D721Med (cell line): ENCODE results near the gene HS6ST3.
A peak's percentile ranks its signal among the peaks of the same experiment; 100 is the strongest.

Experiments
- DNase-seq: peaks from one replicate; pipeline ENCODE4 v3.0.0; 2011; ENCODE audit warnings: low spot score; ENCODE audit not compliant: insufficient read length
- FAIRE-seq: peaks from 2 replicates; lab custom pipeline; 2011; peaks lifted over from hg19 to GRCh38; lab: Jason Lieb, UNC
- CTCF ChIP-seq: IDR thresholded peaks from 2 replicates; pipeline ENCODE4 v1.5.1; 2012; ENCODE audit warnings: mild to moderate bottlenecking, control low read depth; ENCODE audit not compliant: insufficient read depth; ENCODE audit errors: missing control alignments

The HS6ST3 gene

GRCh38 chr13:96391606-96392005 is 301.7 kb downstream of the HS6ST3 start:
- DNase-seq (no peak), FAIRE-seq (no peak)
- TF ChIP-seq CTCF: no peak

- no peak for TF ChIP-seq CTCF
- no peak for DNase-seq
- no peak for FAIRE-seq
These were observed 307.9 kb downstream of the HS6ST3 start for GRCh38 chr13:96397807-96398206.

GRCh38 chr13:96398486-96398885 is 308.6 kb downstream of the HS6ST3 start:
- DNase-seq (no peak), FAIRE-seq (no peak)
- TF ChIP-seq CTCF: no peak

GRCh38 chr13:96403241-96403640 is 313.3 kb downstream of the HS6ST3 start:
- DNase-seq (no peak), FAIRE-seq (no peak)
- no peak for TF ChIP-seq CTCF

- no peak for DNase-seq
- no peak for TF ChIP-seq CTCF
- peak; percentile 92 for FAIRE-seq
These were observed 313.7 kb downstream of the HS6ST3 start for GRCh38 chr13:96403651-96404050.

- TF ChIP-seq CTCF: no peak
- no peak for FAIRE-seq
- no peak for DNase-seq
These were observed 326.0 kb downstream of the HS6ST3 start for GRCh38 chr13:96415831-96416385.

- no peak for DNase-seq
- no peak for TF ChIP-seq CTCF
- FAIRE-seq: no peak
These were observed 328.2 kb downstream of the HS6ST3 start for GRCh38 chr13:96417939-96418685.
